GM12891 (cell line): ENCODE data around the gene DAB2IP.

Experiments
- POLR2A ChIP-seq: IDR thresholded peaks from 2 replicates; pipeline ENCODE4 v1.6.1; 2011; ENCODE audit warnings: low read depth, low read length, control low read depth
- POLR2AphosphoS5 ChIP-seq: IDR thresholded peaks from 2 replicates; pipeline ENCODE4 v1.6.1; 2011; ENCODE audit warnings: low read depth, low read length, control low read depth

DNA sequence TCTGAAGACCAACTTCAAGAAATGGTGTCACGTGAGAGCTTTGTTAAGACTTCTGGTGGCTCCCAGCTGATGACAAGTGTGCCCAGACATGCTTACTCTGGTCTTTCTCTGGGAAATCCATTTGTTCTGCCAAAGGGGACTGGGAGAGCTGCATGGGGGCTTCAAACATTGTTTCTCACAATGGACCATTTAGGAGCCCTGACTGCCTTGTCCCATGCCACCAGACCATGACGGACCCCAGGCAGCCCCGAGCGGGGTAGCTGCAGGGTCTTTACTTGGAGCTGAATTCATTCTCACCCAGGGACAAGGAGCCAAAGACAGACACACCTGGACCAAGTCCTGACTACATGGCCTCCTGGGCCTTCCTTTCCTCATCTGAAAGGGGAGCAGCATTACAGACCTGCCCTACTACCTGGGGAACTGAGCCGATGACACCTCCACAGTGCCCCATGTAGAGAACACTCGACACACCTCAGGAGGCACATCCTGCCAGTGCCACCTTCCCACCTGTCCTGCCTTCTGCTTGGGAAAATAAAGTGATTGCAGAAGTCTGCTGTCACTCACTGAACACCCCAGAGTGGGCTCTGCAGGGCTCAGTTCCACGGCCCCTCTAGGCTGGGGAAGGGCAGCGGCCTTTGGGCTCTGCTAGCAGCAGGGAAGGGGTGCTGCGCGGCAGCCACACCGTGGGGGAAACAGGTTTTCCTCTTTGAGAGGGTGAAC, 169.0 kb downstream of the DAB2IP start:
- TF ChIP-seq POLR2A (no peak), POLR2AphosphoS5 (no peak)
